Neuronal stem cell (in vitro differentiated cells): Measurements from ENCODE around the gene ADAMTSL4.

Experiments
- DNase-seq: peaks from one replicate; pipeline ENCODE4 v3.0.0-alpha.2; 2013; ENCODE audit warnings: low spot score
- H2AFZ ChIP-seq: one replicate; pipeline ENCODE4 v1.6.1; 2013; ENCODE audit warnings: mild to moderate bottlenecking, low read length, inconsistent platforms
- H2AK5ac ChIP-seq: 2 replicates; pipeline ENCODE4 v1.6.1; 2013; ENCODE audit warnings: low read depth, mild to moderate bottlenecking, inconsistent platforms, low read length, moderate library complexity, mixed read lengths
- H2BK120ac ChIP-seq: 2 replicates; pipeline ENCODE4 v1.6.1; 2013; ENCODE audit warnings: low read depth, mild to moderate bottlenecking, inconsistent platforms, low read length, moderate library complexity, mixed read lengths
- H2BK12ac ChIP-seq: one replicate; pipeline ENCODE4 v1.6.1; 2013; ENCODE audit warnings: low read length, inconsistent platforms
- H2BK15ac ChIP-seq: 2 replicates; pipeline ENCODE4 v1.6.1; 2013; ENCODE audit warnings: mild to moderate bottlenecking, low read length, inconsistent platforms, mixed read lengths
- H2BK5ac ChIP-seq: one replicate; pipeline ENCODE4 v1.6.1; 2013; ENCODE audit warnings: inconsistent platforms, mild to moderate bottlenecking, low read length, moderate library complexity
- H3K14ac ChIP-seq: one replicate; pipeline ENCODE4 v1.6.1; 2013; ENCODE audit warnings: low read length, inconsistent platforms
- H3K18ac ChIP-seq: 2 replicates; pipeline ENCODE4 v1.6.1; 2013; ENCODE audit warnings: low read length, inconsistent platforms
- H3K23ac ChIP-seq: 2 replicates; pipeline ENCODE4 v1.6.1; 2013; ENCODE audit warnings: low read depth, mild to moderate bottlenecking, mixed read lengths, low read length, inconsistent platforms; ENCODE audit not compliant: poor library complexity
- H3K27ac ChIP-seq: replicated peaks from 3 replicates; pipeline ENCODE4 v1.5.1; 2013; ENCODE audit warnings: low read length, inconsistent platforms
- H3K27me3 ChIP-seq, 3 experiments: 2 replicates each; pipeline ENCODE4 v1.6.1; 2013; ENCODE audit warnings: low read length in 3 of 3, mild to moderate bottlenecking in 2 of 3, inconsistent platforms in 1 of 3, low read depth in 1 of 3, mixed read lengths in 1 of 3, moderate library complexity in 1 of 3; ENCODE audit not compliant: control insufficient read depth in 3 of 3, insufficient read depth in 3 of 3
- H3K36me3 ChIP-seq, 2 donors: replicated peaks in 1 of 2; 2 replicates each; pipeline ENCODE4 v1.6.1; 2013; ENCODE audit warnings: low read length in 2 of 2; ENCODE audit not compliant: control insufficient read depth in 2 of 2, insufficient read depth in 2 of 2
- H3K4ac ChIP-seq: 2 replicates; pipeline ENCODE4 v1.6.1; 2013; ENCODE audit warnings: inconsistent platforms, mild to moderate bottlenecking, low read length, moderate library complexity
- H3K4me1 ChIP-seq, 2 donors: 1 replicate in 1 of 2; 2 replicates in 1 of 2; pipeline ENCODE4 v1.6.1; 2013; ENCODE audit warnings: low read length in 2 of 2, low read depth in 1 of 2; ENCODE audit not compliant: control insufficient read depth in 2 of 2, insufficient read depth in 1 of 2
- H3K4me2 ChIP-seq: one replicate; pipeline ENCODE4 v1.6.1; 2013; ENCODE audit warnings: mild to moderate bottlenecking, low read length, inconsistent platforms; ENCODE audit not compliant: insufficient read depth, poor library complexity, severe bottlenecking
- H3K4me3 ChIP-seq, 2 donors: 2 replicates each; pipeline ENCODE4 v1.5.1; 2013; ENCODE audit warnings: low read length in 2 of 2, mild to moderate bottlenecking in 2 of 2, inconsistent platforms in 1 of 2, moderate library complexity in 1 of 2
- H3K79me1 ChIP-seq: one replicate; pipeline ENCODE4 v1.6.1; 2013; ENCODE audit warnings: low read depth, mild to moderate bottlenecking, inconsistent platforms, low read length, moderate library complexity
- H3K9ac ChIP-seq: one replicate; pipeline ENCODE4 v1.6.1; 2013; ENCODE audit warnings: mild to moderate bottlenecking, low read depth, low read length, inconsistent platforms; ENCODE audit not compliant: poor library complexity
- H3K9me3 ChIP-seq, 2 donors: replicated peaks in 1 of 2; 2 replicates each; pipeline versions ENCODE3 to v1.6.1; 2013; ENCODE audit warnings: low read length in 2 of 2, mild to moderate bottlenecking in 2 of 2, inconsistent platforms in 1 of 2, low read depth in 1 of 2, mixed read lengths in 1 of 2, moderate library complexity in 1 of 2; ENCODE audit not compliant: control insufficient read depth in 2 of 2, insufficient read depth in 1 of 2
- H4K8ac ChIP-seq: one replicate; pipeline ENCODE4 v1.6.1; 2013; ENCODE audit warnings: low read depth, mild to moderate bottlenecking, inconsistent platforms, low read length, moderate library complexity
- H4K91ac ChIP-seq: one replicate; pipeline ENCODE4 v1.6.1; 2013; ENCODE audit warnings: low read length, low read depth, mild to moderate bottlenecking, inconsistent platforms; ENCODE audit not compliant: poor library complexity
- WGBS, 2 donors: extraction: QIAGEN DNeasy Blood & Tissue Kit; methylation state at CpG; one replicate each; pipeline ENCODE4 v1.1.7; 2013; ENCODE audit warnings: missing lambda C conversion rate in 2 of 2, mixed read lengths in 1 of 2; ENCODE audit not compliant: insufficient read length in 2 of 2, insufficient replicate concordance in 1 of 2; ENCODE audit errors: extremely low coverage in 2 of 2; 5-methylcytosine and 5-hydroxymethylcytosine counted together

Gene ADAMTSL4

GRCh38 chr1:150550222-150551050 lies 1.2 kb downstream of the ADAMTSL4 start:
- H2AFZ ChIP-seq = no peak overlapping the region
- H2BK15ac ChIP-seq = no peak overlapping the region
- WGBS, 2 donors = no CpG with 5 or more reads among the region's 22 CpGs
- no peak overlapping the region for H3K27ac ChIP-seq
- no peak overlapping the region for H2BK12ac ChIP-seq
- no peak overlapping the region for H2BK120ac ChIP-seq
- peaks cover 0 to 18% (median 0%) of the 10 kb centered on the region in 3 experiments for H3K27me3 ChIP-seq
- H3K4me1 ChIP-seq = peaks cover 9 to 12% of the 10 kb centered on the region in 2 donors
- peak overlapping the region; percentile 10 for H3K9ac ChIP-seq
- no peaks in the 10 kb centered on the region for H3K9me3 ChIP-seq
- H4K8ac ChIP-seq = no peak overlapping the region
- no peak overlapping the region for H4K91ac ChIP-seq
- no peak overlapping the region for H3K18ac ChIP-seq
- peaks cover 1% of the 10 kb centered on the region for H3K79me1 ChIP-seq
- no peaks in the 10 kb centered on the region for H3K36me3 ChIP-seq
- no peak overlapping the region for H3K23ac ChIP-seq
- no peak overlapping the region for H3K14ac ChIP-seq
- H3K4me3 ChIP-seq = no peak overlapping the region
- no peak overlapping the region for H3K4ac ChIP-seq
- no peak overlapping the region for H2AK5ac ChIP-seq
- H2BK5ac ChIP-seq = no peak overlapping the region
- DNase-seq = no peak
- no peak overlapping the region for H3K4me2 ChIP-seq

GRCh38 chr1:150551051-150551783 lies 2.0 kb downstream of the ADAMTSL4 start:
- Histone ChIP-seq H3K79me1 (peaks cover 5% of the 10 kb centered on the region), H3K4me3 (no peak overlapping the region), H2BK12ac (no peak overlapping the region), H3K4me2 (no peak overlapping the region), H3K4me1 (peaks cover 12 to 13% of the 10 kb centered on the region in 2 donors), H3K23ac (no peak overlapping the region), H2AK5ac (no peak overlapping the region), H4K91ac (no peak overlapping the region), H2BK5ac (no peak overlapping the region), H3K18ac (no peak overlapping the region), H3K4ac (no peak overlapping the region), H4K8ac (no peak overlapping the region), H3K9ac (no peak overlapping the region), H3K36me3 (peaks cover 0 to 4% of the 10 kb centered on the region in 2 donors), H2BK120ac (no peak overlapping the region), H3K14ac (no peak overlapping the region), H3K27me3 (peaks cover 0 to 18% (median 0%) of the 10 kb centered on the region in 3 experiments), H2AFZ (no peak overlapping the region), H3K9me3 (peaks cover 0 to 2% of the 10 kb centered on the region in 2 donors), H3K27ac (no peak overlapping the region), H2BK15ac (no peak overlapping the region)
- no CpG with 5 or more reads among the region's 11 CpGs for WGBS, 2 donors
- DNase-seq = no peak

- WGBS, 2 donors = no CpG with 5 or more reads among the region's 1 CpG
- no peak overlapping the region for H2AK5ac ChIP-seq
Measured at GRCh38 chr1:150551784-150552127, 2.5 kb downstream of the ADAMTSL4 start.

More at GRCh38 chr1:150551784-150552127, 2.5 kb downstream of the ADAMTSL4 start:
- no peak overlapping the region for H3K27ac ChIP-seq
- H4K8ac ChIP-seq = no peak overlapping the region
- H3K4me2 ChIP-seq = no peak overlapping the region
- no peak overlapping the region for H2BK120ac ChIP-seq
- H3K27me3 ChIP-seq = peaks cover 0 to 18% (median 0%) of the 10 kb centered on the region in 3 experiments
- H3K4me3 ChIP-seq = no peak overlapping the region
- H3K23ac ChIP-seq = peak overlapping the region; percentile 38
- no peak overlapping the region for H3K9ac ChIP-seq
- no peak for DNase-seq
- peak overlapping the region; percentile 11 for H3K14ac ChIP-seq
- no peak overlapping the region for H4K91ac ChIP-seq
- H3K18ac ChIP-seq = peak overlapping the region; percentile 15
- H3K4me1 ChIP-seq = peaks cover 12 to 16% of the 10 kb centered on the region in 2 donors
- H2BK5ac ChIP-seq = peak overlapping the region; percentile 10
- H3K36me3 ChIP-seq = peaks cover 0 to 4% of the 10 kb centered on the region in 2 donors
- no peak overlapping the region for H2AFZ ChIP-seq
- peaks cover 0 to 2% of the 10 kb centered on the region in 2 donors for H3K9me3 ChIP-seq
- H2BK12ac ChIP-seq = no peak overlapping the region
- H3K79me1 ChIP-seq = peaks cover 5% of the 10 kb centered on the region
- H3K4ac ChIP-seq = peak overlapping the region; percentile 4
- H2BK15ac ChIP-seq = no peak overlapping the region
